ENCODE data around the gene GRK5.

Gene GRK5

GRCh38 chr10:119207366-119207666, at the start of gene GRK5:
TSS of gene GRK5 (plus strand) at chr10:119207571. CDS start at chr10:119207918, 347 bp downstream.
- ATAC-seq (replicated peaks; ENCODE audit: extremely low read depth, poor library complexity, severe bottlenecking) (peak; percentile 86), DNase-seq (ENCODE audit: low spot score in 2 of 2) (peak; percentile 79 to 94)
- H3K4me3 Mint-ChIP-seq = peak within 1 kb of the TSS; percentile 85
- peaks cover 6% of the 10 kb centered on the region for H3K36me3 Mint-ChIP-seq (ENCODE audit: insufficient read depth)
- H3K27me3 Mint-ChIP-seq = no peaks in the 10 kb centered on the region
- peaks cover 28% of the 10 kb centered on the region for H3K4me1 Mint-ChIP-seq
- H3K9me3 Mint-ChIP-seq = no peaks in the 10 kb centered on the region
- peak within 1 kb of the TSS; percentile 97 for H3K27ac Mint-ChIP-seq (ENCODE audit: low read depth)

- Mint-ChIP-seq H3K4me1 (no peaks in the 10 kb centered on the region), H3K4me3 (no peak overlapping the region), H3K27me3 (no peaks in the 10 kb centered on the region), H3K9me3 (no peaks in the 10 kb centered on the region), H3K36me3 (ENCODE audit: insufficient read depth) (peaks cover 20% of the 10 kb centered on the region), H3K27ac (ENCODE audit: low read depth) (no peak overlapping the region)
- ATAC-seq (replicated peaks; ENCODE audit: extremely low read depth, poor library complexity, severe bottlenecking) (no peak), DNase-seq (ENCODE audit: low spot score in 2 of 2) (no peak)
Observed at GRCh38 chr10:119159332-119159731, 48.0 kb upstream of the GRK5 start.

- no peak for ATAC-seq (replicated peaks; ENCODE audit: extremely low read depth, poor library complexity, severe bottlenecking)
- peaks cover 11% of the 10 kb centered on the region for H3K36me3 Mint-ChIP-seq (ENCODE audit: insufficient read depth)
Observed at GRCh38 chr10:119161680-119162451, 45.5 kb upstream of the GRK5 start.

GRCh38 chr10:119162452-119163092, 44.8 kb upstream of the GRK5 start:
- Mint-ChIP-seq H3K4me1 (peaks cover 9% of the 10 kb centered on the region), H3K27ac (ENCODE audit: low read depth) (peak overlapping the region; percentile 16), H3K9me3 (no peaks in the 10 kb centered on the region), H3K4me3 (no peak overlapping the region), H3K27me3 (no peaks in the 10 kb centered on the region), H3K36me3 (ENCODE audit: insufficient read depth) (peaks cover 10% of the 10 kb centered on the region)
- ATAC-seq (replicated peaks; ENCODE audit: extremely low read depth, poor library complexity, severe bottlenecking) (no peak), DNase-seq (ENCODE audit: low spot score in 2 of 2) (no peak)

More at GRCh38 chr10:119161680-119162451, 45.5 kb upstream of the GRK5 start:
- Mint-ChIP-seq H3K9me3 (no peaks in the 10 kb centered on the region), H3K4me1 (peaks cover 8% of the 10 kb centered on the region), H3K27ac (ENCODE audit: low read depth) (no peak overlapping the region), H3K4me3 (no peak overlapping the region), H3K27me3 (no peaks in the 10 kb centered on the region)
- no peak for DNase-seq (ENCODE audit: low spot score in 2 of 2)

GRCh38 chr10:119165171-119166117, 41.9 kb upstream of the GRK5 start, which contains the start of gene SFXN4:
TSS of gene SFXN4 (minus strand) at chr10:119165714. CDS start at chr10:119165647, 67 bp downstream.
- ATAC-seq (replicated peaks; ENCODE audit: extremely low read depth, poor library complexity, severe bottlenecking) (peak; percentile 91), DNase-seq (ENCODE audit: low spot score in 2 of 2) (peak; percentile 67 to 69)
- peaks cover 7% of the 10 kb centered on the region for H3K36me3 Mint-ChIP-seq (ENCODE audit: insufficient read depth)
- H3K4me1 Mint-ChIP-seq = peaks cover 9% of the 10 kb centered on the region
- H3K4me3 Mint-ChIP-seq = peak within 1 kb of the TSS; percentile 86
- no peaks in the 10 kb centered on the region for H3K9me3 Mint-ChIP-seq
- H3K27me3 Mint-ChIP-seq = no peaks in the 10 kb centered on the region
- H3K27ac Mint-ChIP-seq (ENCODE audit: low read depth) = peak within 1 kb of the TSS; percentile 89

GRCh38 chr10:119166118-119166500, 41.3 kb upstream of the GRK5 start:
- ATAC-seq (replicated peaks; ENCODE audit: extremely low read depth, poor library complexity, severe bottlenecking) (peak; percentile 26), DNase-seq (ENCODE audit: low spot score in 2 of 2) (no peak)
- Mint-ChIP-seq H3K4me3 (peak overlapping the region; percentile 86), H3K27ac (ENCODE audit: low read depth) (peak overlapping the region; percentile 89), H3K27me3 (no peaks in the 10 kb centered on the region), H3K36me3 (ENCODE audit: insufficient read depth) (peaks cover 12% of the 10 kb centered on the region), H3K4me1 (peaks cover 9% of the 10 kb centered on the region), H3K9me3 (no peaks in the 10 kb centered on the region)

- peak overlapping the region; percentile 86 for H3K4me3 Mint-ChIP-seq
- H3K36me3 Mint-ChIP-seq (ENCODE audit: insufficient read depth) = peaks cover 13% of the 10 kb centered on the region
- ATAC-seq (replicated peaks; ENCODE audit: extremely low read depth, poor library complexity, severe bottlenecking) = no peak
- peak overlapping the region; percentile 89 for H3K27ac Mint-ChIP-seq (ENCODE audit: low read depth)
- no peaks in the 10 kb centered on the region for H3K9me3 Mint-ChIP-seq
- no peaks in the 10 kb centered on the region for H3K27me3 Mint-ChIP-seq
- DNase-seq (ENCODE audit: low spot score in 2 of 2) = no peak
- peaks cover 9% of the 10 kb centered on the region for H3K4me1 Mint-ChIP-seq
Observed at GRCh38 chr10:119166564-119166963, 40.8 kb upstream of the GRK5 start.

GRCh38 chr10:119167041-119167440, 40.3 kb upstream of the GRK5 start:
- H3K4me1 Mint-ChIP-seq = peaks cover 9% of the 10 kb centered on the region
- peak overlapping the region; percentile 86 for H3K4me3 Mint-ChIP-seq
- H3K27ac Mint-ChIP-seq (ENCODE audit: low read depth) = no peak overlapping the region
- H3K27me3 Mint-ChIP-seq = no peaks in the 10 kb centered on the region
- no peak for ATAC-seq (replicated peaks; ENCODE audit: extremely low read depth, poor library complexity, severe bottlenecking)
- H3K9me3 Mint-ChIP-seq = no peaks in the 10 kb centered on the region
- DNase-seq (ENCODE audit: low spot score in 2 of 2) = no peak
- H3K36me3 Mint-ChIP-seq (ENCODE audit: insufficient read depth) = peaks cover 16% of the 10 kb centered on the region

- no peak for ATAC-seq (replicated peaks; ENCODE audit: extremely low read depth, poor library complexity, severe bottlenecking)
- peaks cover 42% of the 10 kb centered on the region for H3K36me3 Mint-ChIP-seq (ENCODE audit: insufficient read depth)
Observed at GRCh38 chr10:119174109-119174508, 33.3 kb upstream of the GRK5 start.

GRCh38 chr10:119176166-119176565, 31.2 kb upstream of the GRK5 start:
- no peak overlapping the region for H3K27ac Mint-ChIP-seq (ENCODE audit: low read depth)
- H3K9me3 Mint-ChIP-seq = no peaks in the 10 kb centered on the region
- DNase-seq (ENCODE audit: low spot score in 2 of 2) = no peak
- H3K27me3 Mint-ChIP-seq = no peaks in the 10 kb centered on the region
- no peak overlapping the region for H3K4me3 Mint-ChIP-seq
- peaks cover 29% of the 10 kb centered on the region for H3K4me1 Mint-ChIP-seq
- peaks cover 37% of the 10 kb centered on the region for H3K36me3 Mint-ChIP-seq (ENCODE audit: insufficient read depth)
- ATAC-seq (replicated peaks; ENCODE audit: extremely low read depth, poor library complexity, severe bottlenecking) = no peak

More at GRCh38 chr10:119174109-119174508, 33.3 kb upstream of the GRK5 start:
- Mint-ChIP-seq H3K4me1 (peaks cover 29% of the 10 kb centered on the region), H3K27ac (ENCODE audit: low read depth) (no peak overlapping the region), H3K9me3 (no peaks in the 10 kb centered on the region), H3K4me3 (no peak overlapping the region), H3K27me3 (no peaks in the 10 kb centered on the region)
- DNase-seq (ENCODE audit: low spot score in 2 of 2) = no peak

- no peak for DNase-seq (ENCODE audit: low spot score in 2 of 2)
- peaks cover 29% of the 10 kb centered on the region for H3K4me1 Mint-ChIP-seq
Observed at GRCh38 chr10:119177708-119178371, 29.5 kb upstream of the GRK5 start.

More at GRCh38 chr10:119177708-119178371, 29.5 kb upstream of the GRK5 start:
- Mint-ChIP-seq H3K27ac (ENCODE audit: low read depth) (peak overlapping the region; percentile 92), H3K36me3 (ENCODE audit: insufficient read depth) (peaks cover 24% of the 10 kb centered on the region), H3K9me3 (no peaks in the 10 kb centered on the region), H3K27me3 (no peaks in the 10 kb centered on the region), H3K4me3 (peak overlapping the region; percentile 100)
- peak; percentile 20 for ATAC-seq (replicated peaks; ENCODE audit: extremely low read depth, poor library complexity, severe bottlenecking)
